ENCODE measurements around the gene PBX3.

PBX3 gene

DNA sequence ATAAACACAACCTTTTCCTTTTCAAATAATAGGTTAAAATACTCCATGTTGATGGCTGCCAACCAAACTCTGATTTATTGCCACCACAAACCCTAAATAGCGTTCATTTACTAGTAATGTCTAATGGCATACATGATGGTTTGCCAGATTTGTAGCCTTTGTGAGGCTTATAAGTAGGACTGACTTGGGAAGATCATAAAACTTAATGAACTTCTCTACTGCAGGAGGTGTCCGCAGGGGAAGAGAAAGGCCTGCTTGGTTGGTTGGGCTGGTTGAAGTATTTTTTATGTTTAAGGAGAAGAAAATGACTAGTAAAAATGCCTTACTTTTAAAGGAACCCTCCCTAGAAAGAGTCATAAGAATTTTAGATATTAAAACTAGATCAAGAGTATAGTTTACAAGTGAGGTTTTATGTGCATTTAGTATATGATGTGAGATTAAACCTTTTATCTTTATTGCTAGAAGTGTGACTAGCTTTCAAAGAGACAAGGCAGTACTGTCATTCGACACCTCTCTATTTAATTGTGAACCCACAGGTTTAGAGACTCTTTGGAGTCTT lies 5.0 kb downstream of the PBX3 start:
- peaks cover 39% of the 10 kb centered on the region for H3K79me2 ChIP-seq (ENCODE audit: control insufficient read depth, low read length)
- no peaks in the 10 kb centered on the region for H3K9me2 ChIP-seq (replicated peaks; ENCODE audit: control insufficient read depth, low read length)
- no peak for TF ChIP-seq EZH2phosphoT487 (IDR thresholded peaks at IDR 0.05; ENCODE audit: borderline replicate concordance, low read length)
- TF ChIP-seq, protein P1, sequence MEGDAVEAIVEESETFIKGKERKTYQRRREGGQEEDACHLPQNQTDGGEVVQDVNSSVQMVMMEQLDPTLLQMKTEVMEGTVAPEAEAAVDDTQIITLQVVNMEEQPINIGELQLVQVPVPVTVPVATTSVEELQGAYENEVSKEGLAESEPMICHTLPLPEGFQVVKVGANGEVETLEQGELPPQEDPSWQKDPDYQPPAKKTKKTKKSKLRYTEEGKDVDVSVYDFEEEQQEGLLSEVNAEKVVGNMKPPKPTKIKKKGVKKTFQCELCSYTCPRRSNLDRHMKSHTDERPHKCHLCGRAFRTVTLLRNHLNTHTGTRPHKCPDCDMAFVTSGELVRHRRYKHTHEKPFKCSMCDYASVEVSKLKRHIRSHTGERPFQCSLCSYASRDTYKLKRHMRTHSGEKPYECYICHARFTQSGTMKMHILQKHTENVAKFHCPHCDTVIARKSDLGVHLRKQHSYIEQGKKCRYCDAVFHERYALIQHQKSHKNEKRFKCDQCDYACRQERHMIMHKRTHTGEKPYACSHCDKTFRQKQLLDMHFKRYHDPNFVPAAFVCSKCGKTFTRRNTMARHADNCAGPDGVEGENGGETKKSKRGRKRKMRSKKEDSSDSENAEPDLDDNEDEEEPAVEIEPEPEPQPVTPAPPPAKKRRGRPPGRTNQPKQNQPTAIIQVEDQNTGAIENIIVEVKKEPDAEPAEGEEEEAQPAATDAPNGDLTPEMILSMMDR (IDR thresholded peaks at IDR 0.05; ENCODE audit: low read depth, low read length, poor library complexity, severe bottlenecking): no peak
- H3K27me3 ChIP-seq (ENCODE audit: control insufficient read depth, low read length): no peaks in the 10 kb centered on the region
- 0 out of 2 replicates have a peak, but pooled peaks cover 11% of the 10 kb centered on the region for H4K20me1 ChIP-seq (ENCODE audit: control insufficient read depth, insufficient read depth, low read depth, low read length)
- peaks cover 54% of the 10 kb centered on the region for H3K36me3 ChIP-seq (ENCODE audit: control insufficient read depth, low read length)
- no peaks in the 10 kb centered on the region for H3K9me3 ChIP-seq (ENCODE audit: control insufficient read depth, insufficient read depth, low read length)
- peaks cover 16% of the 10 kb centered on the region; the same call in 1 of the 2 replicates for H3F3A ChIP-seq (ENCODE audit: control insufficient read depth, insufficient read depth)
- H3K27ac ChIP-seq (ENCODE audit: low read depth, low read length): no peak overlapping the region
- peaks cover 46% of the 10 kb centered on the region for H3K4me1 ChIP-seq (ENCODE audit: control insufficient read depth, low read length)
- peak overlapping the region; percentile 20; the same call in 1 of the 2 replicates for H3K4me2 ChIP-seq (ENCODE audit: low read length)
- H3K4me3 ChIP-seq (ENCODE audit: low read length): no peak overlapping the region

GRCh38 chr9:125754096-125754495 lies 6.9 kb downstream of the PBX3 start:
- no peak overlapping the region for H3K4me2 ChIP-seq (ENCODE audit: low read length)
- peaks cover 18% of the 10 kb centered on the region; the same call in 1 of the 2 replicates for H3F3A ChIP-seq (ENCODE audit: control insufficient read depth, insufficient read depth)
- no peaks in the 10 kb centered on the region for H3K9me3 ChIP-seq (ENCODE audit: control insufficient read depth, insufficient read depth, low read length)
- no peak overlapping the region for H3K4me3 ChIP-seq (ENCODE audit: low read length)
- H3K27me3 ChIP-seq (ENCODE audit: control insufficient read depth, low read length): no peaks in the 10 kb centered on the region
- peaks cover 44% of the 10 kb centered on the region for H3K36me3 ChIP-seq (ENCODE audit: control insufficient read depth, low read length)
- H3K27ac ChIP-seq (ENCODE audit: low read depth, low read length): no peak overlapping the region
- H3K4me1 ChIP-seq (ENCODE audit: control insufficient read depth, low read length): peaks cover 55% of the 10 kb centered on the region
- peaks cover 27% of the 10 kb centered on the region for H3K79me2 ChIP-seq (ENCODE audit: control insufficient read depth, low read length)
- TF ChIP-seq, protein P1 (IDR thresholded peaks at IDR 0.05; ENCODE audit: low read depth, low read length, poor library complexity, severe bottlenecking): no peak
- no peak for TF ChIP-seq EZH2phosphoT487 (IDR thresholded peaks at IDR 0.05; ENCODE audit: borderline replicate concordance, low read length)
- 0 out of 2 replicates have a peak, but pooled peaks cover 8% of the 10 kb centered on the region for H4K20me1 ChIP-seq (ENCODE audit: control insufficient read depth, insufficient read depth, low read depth, low read length)
- H3K9me2 ChIP-seq (replicated peaks; ENCODE audit: control insufficient read depth, low read length): no peaks in the 10 kb centered on the region

GRCh38 chr9:125755340-125755739 lies 8.2 kb downstream of the PBX3 start:
- no peak overlapping the region for H3K4me3 ChIP-seq (ENCODE audit: low read length)
- no peak for TF ChIP-seq EZH2phosphoT487 (IDR thresholded peaks at IDR 0.05; ENCODE audit: borderline replicate concordance, low read length)
- TF ChIP-seq, protein P1 (IDR thresholded peaks at IDR 0.05; ENCODE audit: low read depth, low read length, poor library complexity, severe bottlenecking): no peak
- H3K79me2 ChIP-seq (ENCODE audit: control insufficient read depth, low read length): peaks cover 25% of the 10 kb centered on the region
- H3K36me3 ChIP-seq (ENCODE audit: control insufficient read depth, low read length): peaks cover 32% of the 10 kb centered on the region
- H3K4me2 ChIP-seq (ENCODE audit: low read length): no peak overlapping the region
- no peak overlapping the region for H3K27ac ChIP-seq (ENCODE audit: low read depth, low read length)
- H3K27me3 ChIP-seq (ENCODE audit: control insufficient read depth, low read length): no peaks in the 10 kb centered on the region
- 0 out of 2 replicates have a peak, but pooled peaks cover 1% of the 10 kb centered on the region for H4K20me1 ChIP-seq (ENCODE audit: control insufficient read depth, insufficient read depth, low read depth, low read length)
- H3F3A ChIP-seq (ENCODE audit: control insufficient read depth, insufficient read depth): peaks cover 18% of the 10 kb centered on the region
- peaks cover 58% of the 10 kb centered on the region for H3K4me1 ChIP-seq (ENCODE audit: control insufficient read depth, low read length)
- H3K9me3 ChIP-seq (ENCODE audit: control insufficient read depth, insufficient read depth, low read length): no peaks in the 10 kb centered on the region
- H3K9me2 ChIP-seq (replicated peaks; ENCODE audit: control insufficient read depth, low read length): no peaks in the 10 kb centered on the region
